NB4 (cell line): ENCODE data around the gene CR1L.

ENCODE experiments used
- POLR2A ChIP-seq: IDR thresholded peaks from 2 replicates; pipeline ENCODE4 v1.6.1; 2011; ENCODE audit warnings: mild to moderate bottlenecking; ENCODE audit not compliant: insufficient read length; ENCODE audit errors: extremely low read depth
- TF ChIP-seq, protein P1 (sequence below): IDR thresholded peaks from 2 replicates; pipeline ENCODE4 v1.6.1; 2011; ENCODE audit warnings: low read depth, low read length
- TF ChIP-seq, protein P2 (sequence below): IDR thresholded peaks from one replicate; pipeline ENCODE4 v1.5.1; 2012; ENCODE audit warnings: low read depth, low read length

DNA sequence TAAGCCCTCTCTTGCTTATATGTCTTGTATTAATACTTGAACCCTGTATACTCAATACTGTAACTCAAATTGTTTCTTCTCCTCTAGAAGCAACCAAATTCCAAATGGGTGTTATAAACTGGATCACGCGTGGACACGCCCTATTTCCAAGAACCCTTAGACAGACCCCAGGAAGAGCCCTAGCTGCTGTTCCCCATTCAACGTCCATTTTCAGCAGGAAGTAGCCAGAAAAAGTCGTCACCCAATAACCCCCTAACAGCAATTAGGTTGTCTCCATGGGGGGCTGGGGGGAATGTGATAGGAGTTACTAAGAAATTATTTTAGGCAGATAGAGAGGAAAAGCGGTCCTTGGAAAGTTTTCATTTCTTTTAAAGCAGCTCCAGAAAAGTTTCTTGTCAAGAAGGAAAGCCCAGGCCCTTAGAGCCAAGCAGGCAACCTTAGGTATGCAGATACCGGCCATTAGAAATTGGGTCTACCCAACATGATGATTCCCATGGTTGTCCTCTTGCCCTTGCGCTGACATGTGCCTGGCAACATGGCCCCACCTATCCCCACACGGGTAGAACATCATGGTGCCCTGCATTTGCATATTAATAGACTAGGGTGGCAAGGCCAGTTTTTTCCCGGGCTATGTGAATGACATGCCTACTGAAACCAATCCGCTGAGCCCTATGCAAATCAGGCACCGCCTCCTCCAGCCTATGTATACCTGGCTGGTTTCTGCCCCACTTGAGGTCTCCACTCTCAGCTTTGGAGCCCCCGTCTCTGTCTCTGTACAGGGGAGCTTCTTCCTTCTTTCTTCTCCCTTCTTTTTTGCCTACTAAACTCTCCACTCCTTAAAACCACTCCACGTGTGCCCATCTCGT, 102.9 kb downstream of the CR1L start:
- TF ChIP-seq, protein P1, sequence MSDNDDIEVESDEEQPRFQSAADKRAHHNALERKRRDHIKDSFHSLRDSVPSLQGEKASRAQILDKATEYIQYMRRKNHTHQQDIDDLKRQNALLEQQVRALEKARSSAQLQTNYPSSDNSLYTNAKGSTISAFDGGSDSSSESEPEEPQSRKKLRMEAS, result no peak
- TF ChIP-seq, protein P2, sequence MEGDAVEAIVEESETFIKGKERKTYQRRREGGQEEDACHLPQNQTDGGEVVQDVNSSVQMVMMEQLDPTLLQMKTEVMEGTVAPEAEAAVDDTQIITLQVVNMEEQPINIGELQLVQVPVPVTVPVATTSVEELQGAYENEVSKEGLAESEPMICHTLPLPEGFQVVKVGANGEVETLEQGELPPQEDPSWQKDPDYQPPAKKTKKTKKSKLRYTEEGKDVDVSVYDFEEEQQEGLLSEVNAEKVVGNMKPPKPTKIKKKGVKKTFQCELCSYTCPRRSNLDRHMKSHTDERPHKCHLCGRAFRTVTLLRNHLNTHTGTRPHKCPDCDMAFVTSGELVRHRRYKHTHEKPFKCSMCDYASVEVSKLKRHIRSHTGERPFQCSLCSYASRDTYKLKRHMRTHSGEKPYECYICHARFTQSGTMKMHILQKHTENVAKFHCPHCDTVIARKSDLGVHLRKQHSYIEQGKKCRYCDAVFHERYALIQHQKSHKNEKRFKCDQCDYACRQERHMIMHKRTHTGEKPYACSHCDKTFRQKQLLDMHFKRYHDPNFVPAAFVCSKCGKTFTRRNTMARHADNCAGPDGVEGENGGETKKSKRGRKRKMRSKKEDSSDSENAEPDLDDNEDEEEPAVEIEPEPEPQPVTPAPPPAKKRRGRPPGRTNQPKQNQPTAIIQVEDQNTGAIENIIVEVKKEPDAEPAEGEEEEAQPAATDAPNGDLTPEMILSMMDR, result no peak
- no peak for TF ChIP-seq POLR2A
